Measurements from ENCODE around the gene SDK2. TPM values are rescaled to one million over a fixed set of nuclear protein-coding genes. Genes with fewer than 3 reads are reported as not detected.

The SDK2 gene
- total RNA-seq, 1 donor, result under 0.01 TPM

DNA sequence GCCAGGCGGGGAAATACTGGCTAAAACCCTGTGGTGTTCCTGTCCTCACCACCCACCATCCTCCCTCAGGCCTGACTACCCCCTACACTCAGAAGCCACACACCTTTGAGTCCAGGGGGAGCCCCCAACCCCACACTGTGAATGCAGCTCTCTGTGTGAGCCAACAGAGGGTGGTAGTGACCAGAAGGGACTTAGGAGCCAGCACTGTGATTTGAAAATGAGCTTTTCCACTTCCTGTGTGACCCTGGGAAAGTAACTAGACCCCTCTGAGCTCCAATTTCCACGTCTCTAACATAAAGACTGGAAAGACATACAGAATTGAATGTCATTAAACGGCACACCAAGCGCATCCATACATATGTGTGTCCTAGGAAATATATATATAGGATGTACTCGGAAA, 58.7 kb downstream of the SDK2 start:
- no peak overlapping the region for H2AFZ ChIP-seq (ENCODE audit: low read length)
- DNase-seq (ENCODE audit: insufficient read length, low spot score, missing footprints), result no peak
- H3K36me3 ChIP-seq (ENCODE audit: insufficient read depth, low read length), result no peaks in the 10 kb centered on the region
- H4K20me1 ChIP-seq (ENCODE audit: insufficient read depth, low read length), result no peaks in the 10 kb centered on the region
- no peaks in the 10 kb centered on the region for H3K79me2 ChIP-seq (ENCODE audit: insufficient read depth, low read length)
- H3K4me2 ChIP-seq (ENCODE audit: insufficient read depth, low read length), result no peak overlapping the region
- no peaks in the 10 kb centered on the region for H3K9me3 ChIP-seq (ENCODE audit: low read depth, low read length)
- no peak overlapping the region for H3K4me3 ChIP-seq (ENCODE audit: insufficient read depth, low read length)
- H3K27ac ChIP-seq (ENCODE audit: low read depth, low read length), result no peak overlapping the region
- no peaks in the 10 kb centered on the region for H3K4me1 ChIP-seq (ENCODE audit: insufficient read depth, low read length)
- no peaks in the 10 kb centered on the region for H3K27me3 ChIP-seq (ENCODE audit: insufficient read depth, low read length)
- TF ChIP-seq CTCF (IDR thresholded peaks at IDR 0.05; ENCODE audit: extremely low read depth, low read depth, low read length), result no peak

DNA sequence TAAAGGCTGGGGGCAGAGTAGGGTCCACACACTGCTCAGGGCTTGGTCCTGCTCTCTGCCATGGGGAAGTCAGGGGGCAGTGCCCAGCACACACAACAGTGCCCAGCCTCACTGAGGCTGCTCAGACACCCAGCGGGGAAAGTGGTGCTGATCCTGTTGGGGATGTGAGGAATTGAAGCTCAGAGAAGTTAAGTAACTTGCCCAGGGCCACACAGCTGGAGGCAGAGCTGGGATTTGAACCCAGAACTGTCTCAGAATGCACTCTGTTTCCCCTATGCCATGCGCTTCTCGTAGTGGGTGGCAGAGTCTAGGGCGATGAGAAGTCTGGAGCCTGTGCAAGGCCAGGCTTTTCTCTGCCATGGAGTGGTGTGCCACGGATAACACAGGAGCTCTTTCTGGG, 59.3 kb downstream of the SDK2 start:
- no peak for TF ChIP-seq CTCF (IDR thresholded peaks at IDR 0.05; ENCODE audit: extremely low read depth, low read depth, low read length)
- H3K36me3 ChIP-seq (ENCODE audit: insufficient read depth, low read length), result no peaks in the 10 kb centered on the region
- no peak overlapping the region for H3K4me2 ChIP-seq (ENCODE audit: insufficient read depth, low read length)
- no peaks in the 10 kb centered on the region for H3K4me1 ChIP-seq (ENCODE audit: insufficient read depth, low read length)
- H3K4me3 ChIP-seq (ENCODE audit: insufficient read depth, low read length), result no peak overlapping the region
- H4K20me1 ChIP-seq (ENCODE audit: insufficient read depth, low read length), result no peaks in the 10 kb centered on the region
- H3K27me3 ChIP-seq (ENCODE audit: insufficient read depth, low read length), result no peaks in the 10 kb centered on the region
- no peak for DNase-seq (ENCODE audit: insufficient read length, low spot score, missing footprints)
- H3K9me3 ChIP-seq (ENCODE audit: low read depth, low read length), result no peaks in the 10 kb centered on the region
- no peak overlapping the region for H3K27ac ChIP-seq (ENCODE audit: low read depth, low read length)
- no peak overlapping the region for H2AFZ ChIP-seq (ENCODE audit: low read length)
- no peaks in the 10 kb centered on the region for H3K79me2 ChIP-seq (ENCODE audit: insufficient read depth, low read length)

DNA sequence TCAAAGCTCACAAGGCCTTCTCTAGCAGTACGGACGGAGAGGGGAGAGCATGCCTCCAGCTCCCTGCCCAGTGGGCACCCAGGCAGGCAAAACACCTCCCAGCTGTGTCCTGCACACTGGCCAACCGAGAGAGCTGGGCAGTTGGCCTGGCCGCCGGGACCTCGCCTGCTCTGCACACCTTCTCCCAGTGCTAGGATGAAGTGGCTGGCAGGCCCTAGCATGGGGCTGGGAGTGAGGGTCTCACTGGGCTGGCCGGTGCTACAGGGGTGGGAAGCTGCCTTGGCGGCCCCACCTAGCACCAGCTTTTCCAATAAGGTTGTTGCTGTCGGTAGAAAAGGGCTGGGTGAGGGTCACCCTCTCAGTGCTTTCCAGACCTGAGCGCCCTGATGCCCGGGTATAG, 60.2 kb downstream of the SDK2 start:
- Histone ChIP-seq H3K4me3 (ENCODE audit: insufficient read depth, low read length) (no peak overlapping the region), H3K27ac (ENCODE audit: low read depth, low read length) (no peak overlapping the region), H3K79me2 (ENCODE audit: insufficient read depth, low read length) (no peaks in the 10 kb centered on the region), H4K20me1 (ENCODE audit: insufficient read depth, low read length) (no peaks in the 10 kb centered on the region), H3K4me2 (ENCODE audit: insufficient read depth, low read length) (no peak overlapping the region), H3K36me3 (ENCODE audit: insufficient read depth, low read length) (no peaks in the 10 kb centered on the region), H3K27me3 (ENCODE audit: insufficient read depth, low read length) (no peaks in the 10 kb centered on the region), H2AFZ (ENCODE audit: low read length) (no peak overlapping the region), H3K4me1 (ENCODE audit: insufficient read depth, low read length) (no peaks in the 10 kb centered on the region), H3K9me3 (ENCODE audit: low read depth, low read length) (no peaks in the 10 kb centered on the region)
- DNase-seq (ENCODE audit: insufficient read length, low spot score, missing footprints), result peak; percentile 62
- TF ChIP-seq CTCF (IDR thresholded peaks at IDR 0.05; ENCODE audit: extremely low read depth, low read depth, low read length), result no peak

GRCh38 chr17:73582821-73583220, 61.4 kb downstream of the SDK2 start:
- Histone ChIP-seq H2AFZ (ENCODE audit: low read length) (no peak overlapping the region), H3K27ac (ENCODE audit: low read depth, low read length) (no peak overlapping the region), H3K4me2 (ENCODE audit: insufficient read depth, low read length) (no peak overlapping the region), H3K4me3 (ENCODE audit: insufficient read depth, low read length) (no peak overlapping the region), H3K27me3 (ENCODE audit: insufficient read depth, low read length) (no peaks in the 10 kb centered on the region), H3K36me3 (ENCODE audit: insufficient read depth, low read length) (no peaks in the 10 kb centered on the region), H3K9me3 (ENCODE audit: low read depth, low read length) (no peaks in the 10 kb centered on the region), H3K4me1 (ENCODE audit: insufficient read depth, low read length) (no peaks in the 10 kb centered on the region), H3K79me2 (ENCODE audit: insufficient read depth, low read length) (no peaks in the 10 kb centered on the region), H4K20me1 (ENCODE audit: insufficient read depth, low read length) (no peaks in the 10 kb centered on the region)
- DNase-seq (ENCODE audit: insufficient read length, low spot score, missing footprints), result no peak
- no peak for TF ChIP-seq CTCF (IDR thresholded peaks at IDR 0.05; ENCODE audit: extremely low read depth, low read depth, low read length)
